ENCODE results near the gene SCCPDH.

GRCh38 chr1:246797597-246797996 is 73.4 kb downstream of the SCCPDH start:
- TF ChIP-seq MAX (IDR thresholded peaks at IDR 0.05) = no peak
- TF ChIP-seq BCL3 (IDR thresholded peaks at IDR 0.05) = no peak
- no peak for TF ChIP-seq CTCF (IDR thresholded peaks at IDR 0.05)
- TF ChIP-seq HDAC2 (IDR thresholded peaks at IDR 0.05) = no peak

Measured in A549 (cell line).